Esophagus squamous epithelium (tissue), 5 donors: ENCODE data around the gene PRLHR. TPM values are rescaled to one million over a fixed set of nuclear protein-coding genes. Genes with fewer than 3 reads are reported as not detected.
"Not testable (repeated sequence)": the region's sequence is repeated elsewhere in the genome, so short reads cannot be mapped to it uniquely, and the experiment has no call there.

Source experiments
- DNase-seq: peaks from one replicate; lab custom pipeline; 2025; lab: John Stamatoyannopoulos, UW
- H3K27ac ChIP-seq, 4 donors: fragments of 200-600 bp; sonication (generic); one replicate each; pipeline ENCODE4 v1.5.1; 2016 to 2019; ENCODE audit warnings: mild to moderate bottlenecking in 1 of 4
- H3K27me3 ChIP-seq, 4 donors: fragments of 200-600 bp; sonication (generic); 1 replicate in 3 of 4; 2 replicates in 1 of 4; pipeline versions ENCODE4 v1.5.1 to v1.6.0; 2017 to 2021; ENCODE audit warnings: antibody characterized with exemption in 1 of 4
- H3K36me3 ChIP-seq, 3 donors: fragments of 200-600 bp; sonication (generic); one replicate each; pipeline ENCODE4 v1.5.1; 2016 to 2019
- H3K4me1 ChIP-seq, 3 donors: fragments of 200-600 bp; sonication (generic); one replicate each; pipeline ENCODE4 v1.5.1; 2017 to 2019
- H3K4me3 ChIP-seq, 4 donors: fragments of 200-600 bp; sonication (generic); 1 replicate in 3 of 4; 2 replicates in 1 of 4; pipeline ENCODE4 v1.5.1; 2016 to 2019; ENCODE audit warnings: mild to moderate bottlenecking in 2 of 4, moderate library complexity in 1 of 4
- H3K9me3 ChIP-seq, 3 donors: fragments of 200-600 bp; sonication (generic); one replicate each; pipeline ENCODE4 v1.5.1; 2016 to 2019
- CTCF ChIP-seq, 6 experiments: fragments of 450-650 bp in 4 of 6; fragments of 200-600 bp in 2 of 6; sonication (generic) in 2 of 6; IDR thresholded peaks; one replicate each; pipeline ENCODE4 v1.5.1; 2016 to 2019; ENCODE audit warnings: antibody characterized with exemption in 6 of 6, mild to moderate bottlenecking in 4 of 6, moderate library complexity in 4 of 6
- POLR2A ChIP-seq, 4 donors: fragments of 450-650 bp; IDR thresholded peaks; one replicate each; pipeline ENCODE4 v1.6.1; 2017; ENCODE audit warnings: antibody characterized with exemption in 4 of 4, mild to moderate bottlenecking in 4 of 4, moderate library complexity in 3 of 4
- WGBS, 2 donors: methylation state at CpG; one replicate each; pipeline ENCODE4 v1.1.5; 2018; 5-methylcytosine and 5-hydroxymethylcytosine counted together
- intact Hi-C: fragments of 100-400 bp; cut with DNase I; formaldehyde crosslinking; loops from one replicate; pipeline ENCODE4 v1.15.0; 2022
- total RNA-seq, 4 donors: library from RNA; depleted of rRNA; stranded (reverse); fragments of >200 nt; gene quantifications; one replicate each; pipeline ENCODE4 v1.1.0, GENCODE V29; 2016
- donor health status: DM: yes; HTN: yes; CAD: no.

PRLHR gene
- total RNA-seq, 4 donors from 2014 or later = not detected

- Histone ChIP-seq H3K4me1 (peaks cover 0 to 21% (median 5%) of the 10 kb centered on the region in 3 donors), H3K4me3 (no peak overlapping the region), H3K36me3 (no peaks in the 10 kb centered on the region), H3K27me3 (peaks cover 0 to 56% (median 0%) of the 10 kb centered on the region in 4 donors), H3K9me3 (no peaks in the 10 kb centered on the region), H3K27ac (no peak overlapping the region)
- 4 to 12% methylated on average over 7 of the region's 7 CpGs for WGBS, 2 donors
- DNase-seq = no peak
- intact Hi-C loops = no loop called here
- TF ChIP-seq POLR2A (IDR thresholded peaks at IDR 0.05) = no peak
- TF ChIP-seq CTCF (IDR thresholded peaks at IDR 0.05) = no peak
Observed at GRCh38 chr10:118621304-118621942, 26.0 kb upstream of the PRLHR start.

GRCh38 chr10:118613863-118614262 is 18.4 kb upstream of the PRLHR start:
- H3K27ac ChIP-seq, intact Hi-C loops, DNase-seq, H3K4me1 ChIP-seq, H3K36me3 ChIP-seq, H3K4me3 ChIP-seq, H3K9me3 ChIP-seq: not testable (repeated sequence)
- peaks cover 0 to 29% (median 0%) of the 10 kb centered on the region in 4 donors for H3K27me3 ChIP-seq
- WGBS, 2 donors = 61 to 67% methylated on average over 4 of the region's 4 CpGs

- peaks cover 0 to 10% (median 0%) of the 10 kb centered on the region in 3 donors for H3K4me1 ChIP-seq
- intact Hi-C loops = no loop called here
- no peak for TF ChIP-seq CTCF (IDR thresholded peaks at IDR 0.05)
- TF ChIP-seq POLR2A (IDR thresholded peaks at IDR 0.05) = no peak
- no peaks in the 10 kb centered on the region for H3K9me3 ChIP-seq
- DNase-seq = no peak
- no peak overlapping the region for H3K27ac ChIP-seq
- WGBS, 2 donors = 73 to 94% methylated on average over 2 of the region's 2 CpGs
- no peak overlapping the region for H3K4me3 ChIP-seq
- H3K36me3 ChIP-seq = no peaks in the 10 kb centered on the region
- H3K27me3 ChIP-seq = peaks cover 0 to 17% (median 0%) of the 10 kb centered on the region in 4 donors
Observed at GRCh38 chr10:118610577-118610976, 15.1 kb upstream of the PRLHR start.

GRCh38 chr10:118607768-118608354 is 12.4 kb upstream of the PRLHR start:
- Histone ChIP-seq H3K4me3 (no peak overlapping the region), H3K27me3 (peaks cover 0 to 11% (median 0%) of the 10 kb centered on the region in 4 donors), H3K36me3 (no peaks in the 10 kb centered on the region), H3K9me3 (no peaks in the 10 kb centered on the region), H3K27ac (no peak overlapping the region), H3K4me1 (peaks cover 0 to 10% (median 0%) of the 10 kb centered on the region in 3 donors)
- no CpG with 5 or more reads among the region's 4 CpGs for WGBS, 2 donors
- intact Hi-C loops = no loop called here
- TF ChIP-seq CTCF (IDR thresholded peaks at IDR 0.05) (no peak), POLR2A (IDR thresholded peaks at IDR 0.05) (no peak)
- no peak for DNase-seq

GRCh38 chr10:118605694-118606093 is 10.2 kb upstream of the PRLHR start:
- Histone ChIP-seq H3K27ac (no peak overlapping the region), H3K4me1 (peaks cover 0 to 10% (median 0%) of the 10 kb centered on the region in 3 donors), H3K4me3 (no peak overlapping the region), H3K27me3 (peaks cover 0 to 16% (median 0%) of the 10 kb centered on the region in 4 donors), H3K9me3 (no peaks in the 10 kb centered on the region), H3K36me3 (no peaks in the 10 kb centered on the region)
- TF ChIP-seq POLR2A (IDR thresholded peaks at IDR 0.05) (no peak), CTCF (IDR thresholded peaks at IDR 0.05) (no peak)
- intact Hi-C loops = no loop called here
- no peak for DNase-seq
- WGBS, 2 donors = 66 to 74% methylated on average over 10 of the region's 10 CpGs
